ENCODE results near the gene AQP3. TPM values are rescaled to one million over a fixed set of nuclear protein-coding genes. Genes with fewer than 3 reads are reported as not detected.
"Not testable (repeated sequence)": the region's sequence is repeated elsewhere in the genome, so short reads cannot be mapped to it uniquely, and the experiment has no call there.

The AQP3 gene
- total RNA-seq, 6 experiments from 2014 or later: 0.28 to 0.81 (median 0.53) TPM

DNA sequence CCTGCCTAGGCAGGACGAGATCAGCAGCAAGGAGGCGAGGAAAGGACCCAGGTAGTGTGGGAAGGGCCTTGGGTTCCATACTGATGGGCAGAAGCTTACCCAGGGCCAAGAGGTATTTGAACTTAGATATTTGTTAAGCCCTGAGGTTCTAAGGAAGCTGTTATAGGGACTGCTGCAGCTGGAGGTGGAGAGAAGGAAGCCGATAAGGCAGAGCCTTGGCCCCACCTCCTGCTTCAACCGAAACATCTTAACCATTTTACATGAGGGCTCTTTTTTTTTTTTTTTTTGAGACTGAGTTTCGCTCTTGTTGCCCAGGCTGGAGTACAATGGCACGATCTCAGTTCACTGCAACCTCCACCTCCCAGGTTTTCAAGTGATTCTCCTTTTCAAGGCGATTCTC, 8.6 kb upstream of the AQP3 start:
- no peak for TF ChIP-seq CTCF (IDR thresholded peaks at IDR 0.05)
- no peaks in the 10 kb centered on the region; the same call in 1 of the 2 replicates for H3K27me3 Mint-ChIP-seq (ENCODE audit: insufficient read depth)
- H3K27ac Mint-ChIP-seq: no peak overlapping the region
- H3K4me3 Mint-ChIP-seq: no peak overlapping the region
- no peaks in the 10 kb centered on the region for H3K9me3 Mint-ChIP-seq
- no peaks in the 10 kb centered on the region for H3K36me3 Mint-ChIP-seq (ENCODE audit: low read depth)
- DNase-seq: no peak
- peaks cover 30% of the 10 kb centered on the region for H3K4me1 Mint-ChIP-seq (ENCODE audit: low read depth)

GRCh38 chr9:33455456-33455855, 8.1 kb upstream of the AQP3 start:
- not testable (repeated sequence) for H3K36me3 Mint-ChIP-seq (ENCODE audit: low read depth); H3K27me3 Mint-ChIP-seq (ENCODE audit: insufficient read depth); H3K27ac Mint-ChIP-seq; H3K9me3 Mint-ChIP-seq; H3K4me3 Mint-ChIP-seq; DNase-seq
- H3K4me1 Mint-ChIP-seq (ENCODE audit: low read depth): peaks cover 30% of the 10 kb centered on the region

- H3K27me3 Mint-ChIP-seq (ENCODE audit: insufficient read depth); DNase-seq; H3K36me3 Mint-ChIP-seq (ENCODE audit: low read depth); H3K27ac Mint-ChIP-seq; H3K4me3 Mint-ChIP-seq; H3K9me3 Mint-ChIP-seq: not testable (repeated sequence)
- H3K4me1 Mint-ChIP-seq (ENCODE audit: low read depth): peaks cover 29% of the 10 kb centered on the region
Observed at GRCh38 chr9:33454661-33455026, 7.3 kb upstream of the AQP3 start.

- H3K9me3 Mint-ChIP-seq: no peaks in the 10 kb centered on the region
- peaks cover 24% of the 10 kb centered on the region for H3K4me1 Mint-ChIP-seq (ENCODE audit: low read depth)
- no peaks in the 10 kb centered on the region for H3K36me3 Mint-ChIP-seq (ENCODE audit: low read depth)
- DNase-seq: no peak
- H3K27me3 Mint-ChIP-seq (ENCODE audit: insufficient read depth): no peaks in the 10 kb centered on the region; the same call in 1 of the 2 replicates
- no peak overlapping the region for H3K4me3 Mint-ChIP-seq
- TF ChIP-seq CTCF (IDR thresholded peaks at IDR 0.05): no peak
- no peak overlapping the region for H3K27ac Mint-ChIP-seq
Observed at GRCh38 chr9:33453999-33454660, 6.7 kb upstream of the AQP3 start.

- no peak for DNase-seq
- H3K27ac Mint-ChIP-seq: peak overlapping the region; percentile 81
Observed at GRCh38 chr9:33453286-33453860, 6.0 kb upstream of the AQP3 start.

DNA sequence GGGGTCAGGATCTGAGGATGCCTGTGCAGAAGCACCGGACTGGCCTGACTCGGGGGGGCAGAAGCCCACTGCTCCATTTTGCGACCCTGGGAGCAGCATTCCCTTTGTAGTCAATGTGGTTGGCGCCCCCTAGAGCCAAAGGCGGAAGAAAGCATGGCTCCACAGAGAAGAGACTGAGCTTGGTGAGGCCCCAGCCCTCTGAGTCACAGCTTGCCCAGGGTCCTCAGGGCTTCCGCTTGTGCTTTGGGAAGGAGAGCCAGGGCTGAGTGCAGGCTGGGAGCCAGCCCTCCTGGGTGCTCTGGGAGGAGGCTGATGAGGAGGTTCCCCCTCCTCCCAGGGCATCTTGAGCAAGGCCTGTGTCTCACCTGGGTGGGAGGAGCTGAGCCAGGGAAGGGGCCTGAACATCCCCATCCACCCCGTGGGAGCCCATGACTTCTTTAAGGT, 5.5 kb upstream of the AQP3 start:
- H3K27ac Mint-ChIP-seq: peak overlapping the region; percentile 81

More at GRCh38 chr9:33453286-33453860, 6.0 kb upstream of the AQP3 start:
- Mint-ChIP-seq H3K27me3 (ENCODE audit: insufficient read depth) (no peaks in the 10 kb centered on the region; the same call in 1 of the 2 replicates), H3K4me1 (ENCODE audit: low read depth) (peaks cover 16% of the 10 kb centered on the region), H3K4me3 (no peak overlapping the region; the same call in 1 of the 2 replicates), H3K36me3 (ENCODE audit: low read depth) (no peaks in the 10 kb centered on the region), H3K9me3 (no peaks in the 10 kb centered on the region)
- no peak for TF ChIP-seq CTCF (IDR thresholded peaks at IDR 0.05)

More for the DNA sequence above, 5.5 kb upstream of the AQP3 start:
- Mint-ChIP-seq H3K9me3 (no peaks in the 10 kb centered on the region), H3K4me3 (peak overlapping the region; percentile 20; the same call in 1 of the 2 replicates), H3K4me1 (ENCODE audit: low read depth) (peaks cover 18% of the 10 kb centered on the region), H3K27me3 (ENCODE audit: insufficient read depth) (peaks cover 3% of the 10 kb centered on the region), H3K36me3 (ENCODE audit: low read depth) (no peaks in the 10 kb centered on the region)
- peak; percentile 78 for DNase-seq
- peak; percentile 91 for TF ChIP-seq CTCF (IDR thresholded peaks at IDR 0.05)
